G401 (cell line): ENCODE data around the gene CCDC14. TPM values are rescaled to one million over a fixed set of nuclear protein-coding genes. Genes with fewer than 3 reads are reported as not detected.
"Not testable (repeated sequence)": the region's sequence is repeated elsewhere in the genome, so short reads cannot be mapped to it uniquely, and the experiment has no call there.

ENCODE experiments used
- DNase-seq: peaks from one replicate; pipeline ENCODE4 v3.0.0-alpha.2; 2015; ENCODE audit warnings: low spot score
- in situ Hi-C: cut with HindIII; loops from 2 replicates; pipeline ENCODE4 v1.10.0; 2016; ENCODE audit warnings: low sequenced_read_pairs, mixed read lengths
- total RNA-seq: library from RNA; depleted of rRNA; stranded (reverse); fragments of >200 nt; shearing (Covaris generic); gene quantifications from 2 replicates; pipeline ENCODE4 v1.2.3, GENCODE V29; 2014; rRNA removed

The CCDC14 gene
- total RNA-seq, result 8.9 and 24.5 TPM in 2 replicates

- DNase-seq, result peak; percentile 68
- in situ Hi-C loops, result no loop called here
Measured at GRCh38 chr3:123960781-123961507, at the start of gene CCDC14. CCDC14 (minus strand) TSS chr3:123961229; CDS start chr3:123961173, 56 bp downstream.

GRCh38 chr3:124008321-124008720, 47.3 kb upstream of the CCDC14 start:
- in situ Hi-C loops, DNase-seq: not testable (repeated sequence)

GRCh38 chr3:124007186-124007585, 46.2 kb upstream of the CCDC14 start:
- in situ Hi-C loops, result no loop called here
- DNase-seq, result no peak

- DNase-seq, in situ Hi-C loops: not testable (repeated sequence)
Measured at GRCh38 chr3:124002405-124003079, 41.5 kb upstream of the CCDC14 start.

- in situ Hi-C loops, DNase-seq: not testable (repeated sequence)
Measured at GRCh38 chr3:124001366-124001765, 40.3 kb upstream of the CCDC14 start.

- in situ Hi-C loops, result no loop called here
- DNase-seq, result no peak
Measured at GRCh38 chr3:123997543-123997942, 36.5 kb upstream of the CCDC14 start.

- no peak for DNase-seq
- in situ Hi-C loops, result no loop called here
Measured at GRCh38 chr3:123993818-123994217, 32.8 kb upstream of the CCDC14 start.

- DNase-seq, in situ Hi-C loops: not testable (repeated sequence)
Measured at GRCh38 chr3:123991730-123992588, 30.9 kb upstream of the CCDC14 start, which contains the start of gene ROPN1. ROPN1 (minus strand) TSS chr3:123992124; CDS start chr3:123980481, 11,643 bp downstream.

GRCh38 chr3:123986427-123986826, 25.4 kb upstream of the CCDC14 start:
- DNase-seq, result no peak
- in situ Hi-C loops, result no loop called here

- no peak for DNase-seq
- in situ Hi-C loops, result no loop called here
Measured at GRCh38 chr3:123984957-123985356, 23.9 kb upstream of the CCDC14 start.

- no peak for DNase-seq
- in situ Hi-C loops, result no loop called here
Measured at GRCh38 chr3:123984350-123984749, 23.3 kb upstream of the CCDC14 start.

GRCh38 chr3:123981317-123981716, 20.3 kb upstream of the CCDC14 start:
- DNase-seq, result not testable (repeated sequence)

GRCh38 chr3:123980539-123980938, 19.5 kb upstream of the CCDC14 start:
- no peak for DNase-seq
- in situ Hi-C loops, result no loop called here

More at GRCh38 chr3:123981317-123981716, 20.3 kb upstream of the CCDC14 start:
- in situ Hi-C loops, result not testable (repeated sequence)

- in situ Hi-C loops, result not testable (repeated sequence)
- peak; percentile 19 for DNase-seq
Measured at GRCh38 chr3:123979525-123980501, 18.8 kb upstream of the CCDC14 start.

- DNase-seq, in situ Hi-C loops: not testable (repeated sequence)
Measured at GRCh38 chr3:123976904-123977303, 15.9 kb upstream of the CCDC14 start.

- in situ Hi-C loops, DNase-seq: not testable (repeated sequence)
Measured at GRCh38 chr3:123976181-123976898, 15.3 kb upstream of the CCDC14 start.

GRCh38 chr3:123975030-123975429, 14.0 kb upstream of the CCDC14 start:
- in situ Hi-C loops, DNase-seq: not testable (repeated sequence)

- DNase-seq, result no peak
- in situ Hi-C loops, result no loop called here
Measured at GRCh38 chr3:123971406-123971805, 10.4 kb upstream of the CCDC14 start.
